H9 (cell line): ENCODE results near the gene KRT31. TPM values are rescaled to one million over a fixed set of nuclear protein-coding genes. Genes with fewer than 3 reads are reported as not detected.
"Not testable (repeated sequence)": the region's sequence is repeated elsewhere in the genome, so short reads cannot be mapped to it uniquely, and the experiment has no call there.

Experiments
- DNase-seq: peaks from one replicate; pipeline ENCODE4 v3.0.0-alpha.2; 2017
- H2AFZ ChIP-seq: one replicate; pipeline ENCODE4 v1.6.1; 2013; ENCODE audit warnings: mild to moderate bottlenecking, low read length, control low read depth, moderate library complexity
- H2AK5ac ChIP-seq: 2 replicates; pipeline ENCODE4 v1.6.1; 2013; ENCODE audit warnings: low read length, control low read depth, mixed read lengths; ENCODE audit not compliant: insufficient read length
- H2BK120ac ChIP-seq: one replicate; pipeline ENCODE4 v1.6.1; 2013; ENCODE audit warnings: low read depth, mild to moderate bottlenecking, low read length, control low read depth, inconsistent platforms; ENCODE audit not compliant: poor library complexity, severe bottlenecking
- H2BK12ac ChIP-seq: 2 replicates; pipeline ENCODE4 v1.6.1; 2013; ENCODE audit warnings: low read length, control low read depth, mixed read lengths, low read depth; ENCODE audit not compliant: insufficient read length
- H2BK15ac ChIP-seq: 2 replicates; pipeline ENCODE4 v1.6.1; 2013; ENCODE audit warnings: low read depth, low read length, control low read depth
- H2BK20ac ChIP-seq: one replicate; pipeline ENCODE4 v1.6.1; 2013; ENCODE audit warnings: low read depth, mild to moderate bottlenecking, low read length, control low read depth, inconsistent platforms; ENCODE audit not compliant: poor library complexity, severe bottlenecking
- H2BK5ac ChIP-seq: 2 replicates; pipeline ENCODE4 v1.6.1; 2013; ENCODE audit warnings: low read length, control low read depth, mixed read lengths; ENCODE audit not compliant: insufficient read length
- H3K14ac ChIP-seq: 2 replicates; pipeline ENCODE4 v1.6.1; 2013; ENCODE audit warnings: low read length, control low read depth; ENCODE audit not compliant: insufficient read depth
- H3K18ac ChIP-seq: 2 replicates; pipeline ENCODE4 v1.6.1; 2013; ENCODE audit warnings: low read depth, mild to moderate bottlenecking, mixed read lengths, low read length, control low read depth; ENCODE audit not compliant: insufficient read length
- H3K23ac ChIP-seq: 2 replicates; pipeline ENCODE4 v1.6.1; 2013; ENCODE audit warnings: low read length, control low read depth, mixed read lengths, low read depth; ENCODE audit not compliant: insufficient read length
- H3K23me2 ChIP-seq: 2 replicates; pipeline ENCODE4 v1.6.1; 2013; ENCODE audit warnings: low read depth, mild to moderate bottlenecking, mixed read lengths, low read length, control low read depth; ENCODE audit not compliant: insufficient read length, poor library complexity, severe bottlenecking
- H3K27ac ChIP-seq: 2 replicates; pipeline ENCODE4 v1.5.1; 2013; ENCODE audit warnings: low read length, control low read depth, mixed read lengths, low read depth; ENCODE audit not compliant: insufficient read length
- H3K27me3 ChIP-seq: 2 replicates; pipeline ENCODE4 v1.6.1; 2013; ENCODE audit warnings: low read length, control low read depth, inconsistent platforms; ENCODE audit not compliant: insufficient read depth
- H3K4ac ChIP-seq: 2 replicates; pipeline ENCODE4 v1.6.1; 2013; ENCODE audit warnings: low read depth, mild to moderate bottlenecking, control low read depth, inconsistent platforms, low read length, moderate library complexity
- H3K4me1 ChIP-seq: 2 replicates; pipeline ENCODE4 v1.6.1; 2013; ENCODE audit warnings: low read length, control low read depth, inconsistent platforms; ENCODE audit not compliant: insufficient read depth
- H3K4me2 ChIP-seq: 2 replicates; pipeline ENCODE4 v1.6.1; 2013; ENCODE audit warnings: low read length, control low read depth, mixed read lengths; ENCODE audit not compliant: insufficient read length, insufficient read depth
- H3K56ac ChIP-seq: 2 replicates; pipeline ENCODE4 v1.6.1; 2013; ENCODE audit warnings: low read depth, mild to moderate bottlenecking, mixed read lengths, low read length, control low read depth; ENCODE audit not compliant: insufficient read length
- H3K79me1 ChIP-seq: 2 replicates; pipeline ENCODE4 v1.6.1; 2013; ENCODE audit warnings: low read depth, mild to moderate bottlenecking, moderate library complexity, low read length, control low read depth, inconsistent platforms; ENCODE audit not compliant: insufficient read depth, poor library complexity, severe bottlenecking
- H3K79me2 ChIP-seq: 2 replicates; pipeline ENCODE4 v1.6.1; 2013; ENCODE audit warnings: low read length, control low read depth, inconsistent platforms; ENCODE audit not compliant: insufficient read depth
- H3K9ac ChIP-seq: 2 replicates; pipeline ENCODE4 v1.6.1; 2013; ENCODE audit warnings: low read length, control low read depth, mixed read lengths; ENCODE audit not compliant: insufficient read length; ENCODE audit errors: extremely low read depth
- H3K9me3 ChIP-seq: one replicate; pipeline ENCODE4 v1.6.1; 2013; ENCODE audit warnings: low read depth, low read length, inconsistent platforms; ENCODE audit not compliant: control insufficient read depth
- H3T11ph ChIP-seq: one replicate; pipeline ENCODE4 v1.6.1; 2013; ENCODE audit warnings: mild to moderate bottlenecking, low read length, control low read depth, inconsistent platforms
- H4K20me1 ChIP-seq: one replicate; pipeline ENCODE4 v1.6.1; 2013; ENCODE audit not compliant: control insufficient read depth, insufficient read length, insufficient read depth
- H4K5ac ChIP-seq: 2 replicates; pipeline ENCODE4 v1.6.1; 2013; ENCODE audit warnings: low read depth, mild to moderate bottlenecking, mixed read lengths, low read length, control low read depth; ENCODE audit not compliant: insufficient read length
- H4K8ac ChIP-seq: replicated peaks from 2 replicates; pipeline ENCODE4 v1.6.1; 2013; ENCODE audit warnings: low read length, control low read depth, mixed read lengths, low read depth; ENCODE audit not compliant: insufficient read length
- H4K91ac ChIP-seq: 2 replicates; pipeline ENCODE4 v1.6.1; 2013; ENCODE audit warnings: low read depth, mild to moderate bottlenecking, moderate library complexity, mixed read lengths, low read length, control low read depth; ENCODE audit not compliant: insufficient read length
- H3K27ac Mint-ChIP-seq, 3 experiments: 2 replicates in 2 of 3; 3 replicates in 1 of 3; pipeline ENCODE4 v1.8.0; 2020 to 2021; ENCODE audit warnings: mixed read lengths in 3 of 3, mild to moderate bottlenecking in 1 of 3, moderate library complexity in 1 of 3
- H3K27me3 Mint-ChIP-seq: 2 replicates; pipeline ENCODE4 v1.8.0; 2021; ENCODE audit warnings: low read depth, mild to moderate bottlenecking, moderate library complexity, mixed read lengths
- H3K36me3 Mint-ChIP-seq, 3 experiments: 2 replicates in 2 of 3; 3 replicates in 1 of 3; pipeline ENCODE4 v1.8.0; 2020 to 2021; ENCODE audit warnings: low read depth in 3 of 3, mixed read lengths in 3 of 3; ENCODE audit not compliant: insufficient read depth in 1 of 3
- H3K4me1 Mint-ChIP-seq, 2 experiments: 2 replicates each; pipeline ENCODE4 v1.8.0; 2020; ENCODE audit warnings: mixed read lengths in 2 of 2
- H3K4me3 Mint-ChIP-seq, 2 experiments: 2 replicates in 1 of 2; 3 replicates in 1 of 2; pipeline ENCODE4 v1.8.0; 2020 to 2021; ENCODE audit warnings: mild to moderate bottlenecking in 2 of 2, mixed read lengths in 2 of 2, moderate library complexity in 1 of 2
- H3K9me3 Mint-ChIP-seq, 2 experiments: 2 replicates in 1 of 2; 3 replicates in 1 of 2; pipeline ENCODE4 v1.8.0; 2020; ENCODE audit warnings: mild to moderate bottlenecking in 2 of 2, mixed read lengths in 2 of 2, moderate library complexity in 1 of 2
- WGBS: extraction: QIAGEN DNeasy Blood & Tissue Kit; methylation state at CpG from one replicate; pipeline ENCODE4 v1.1.7; 2013; ENCODE audit warnings: missing lambda C conversion rate, low lambda C conversion rate, mixed read lengths; ENCODE audit not compliant: insufficient read length; ENCODE audit errors: extremely low coverage; 5-methylcytosine and 5-hydroxymethylcytosine counted together
- total RNA-seq: library from RNA; stranded (reverse); gene quantifications from 2 replicates; pipeline ENCODE4 v1.2.1, GENCODE V29; 2021
- TF ChIP-seq, protein P1 (sequence below): fragments of 200-600 bp; sonication (generic); conservative IDR thresholded peaks from 3 replicates; pipeline ENCODE4 v1.8.0; 2021; ENCODE audit warnings: antibody characterized with exemption, mild to moderate bottlenecking

Gene KRT31
- total RNA-seq, 1 experiment from 2014 or later, result not detected

- WGBS, result no CpG with 5 or more reads among the region's 1 CpG
Observed at GRCh38 chr17:41382394-41382793, 15.0 kb downstream of the KRT31 start.

GRCh38 chr17:41381943-41382342 is 15.5 kb downstream of the KRT31 start, which contains the start of gene KRT34:
Gene KRT34, minus strand, starts transcription at chr17:41382306. Its CDS starts 60 bp downstream, at chr17:41382246.
- not testable (repeated sequence) for H3K4me1 Mint-ChIP-seq, H3K79me2 ChIP-seq, H2BK5ac ChIP-seq, H2BK15ac ChIP-seq, H3K27me3 Mint-ChIP-seq, H3K27ac Mint-ChIP-seq, H3K9me3 ChIP-seq, H3K14ac ChIP-seq, H3K27me3 ChIP-seq, H4K91ac ChIP-seq, H2BK20ac ChIP-seq, H3T11ph ChIP-seq, H2AK5ac ChIP-seq, H2AFZ ChIP-seq, H3K27ac ChIP-seq, H3K23me2 ChIP-seq, H3K23ac ChIP-seq, DNase-seq, H4K5ac ChIP-seq, H3K79me1 ChIP-seq, H3K4me3 Mint-ChIP-seq, H3K4ac ChIP-seq, H3K36me3 Mint-ChIP-seq, H2BK12ac ChIP-seq, H4K8ac ChIP-seq, H3K4me2 ChIP-seq, H3K4me1 ChIP-seq, H2BK120ac ChIP-seq, H3K56ac ChIP-seq, H3K9ac ChIP-seq, H4K20me1 ChIP-seq, H3K18ac ChIP-seq
- H3K9me3 Mint-ChIP-seq, result peaks cover 0 to 11% of the 10 kb centered on the region in 2 experiments; a peak in 3 of 5 replicates
- no CpG with 5 or more reads among the region's 13 CpGs for WGBS

More at GRCh38 chr17:41382394-41382793, 15.0 kb downstream of the KRT31 start:
- no peaks in the 10 kb centered on the region for H3K9me3 ChIP-seq
- H3K4me3 Mint-ChIP-seq, result no peak overlapping the region
- H2BK20ac ChIP-seq, result no peak overlapping the region
- H3K9ac ChIP-seq, result no peak overlapping the region
- H3K23ac ChIP-seq, result no peak overlapping the region
- H3K4me2 ChIP-seq, result no peak overlapping the region
- no peak overlapping the region for H3K56ac ChIP-seq
- H3K27ac Mint-ChIP-seq, result no peak overlapping the region
- H3K4me1 Mint-ChIP-seq, result peaks cover 0 to 8% of the 10 kb centered on the region in 2 experiments; a peak in 2 of 4 replicates
- H3K4me1 ChIP-seq, result peaks cover 5% of the 10 kb centered on the region; the same call in 1 of the 2 replicates
- no peak overlapping the region for H4K8ac ChIP-seq
- H3K27ac ChIP-seq, result no peak overlapping the region
- H3K27me3 ChIP-seq, result no peaks in the 10 kb centered on the region
- no peak overlapping the region for H2BK12ac ChIP-seq
- no peak overlapping the region for H3K4ac ChIP-seq
- no peaks in the 10 kb centered on the region for H3K79me1 ChIP-seq
- H3K27me3 Mint-ChIP-seq, result peaks cover 9% of the 10 kb centered on the region
- H4K5ac ChIP-seq, result no peak overlapping the region
- peaks cover 0 to 4% (median 0%) of the 10 kb centered on the region in 3 experiments; a peak in 1 of 7 replicates for H3K36me3 Mint-ChIP-seq
- TF ChIP-seq, protein P1, sequence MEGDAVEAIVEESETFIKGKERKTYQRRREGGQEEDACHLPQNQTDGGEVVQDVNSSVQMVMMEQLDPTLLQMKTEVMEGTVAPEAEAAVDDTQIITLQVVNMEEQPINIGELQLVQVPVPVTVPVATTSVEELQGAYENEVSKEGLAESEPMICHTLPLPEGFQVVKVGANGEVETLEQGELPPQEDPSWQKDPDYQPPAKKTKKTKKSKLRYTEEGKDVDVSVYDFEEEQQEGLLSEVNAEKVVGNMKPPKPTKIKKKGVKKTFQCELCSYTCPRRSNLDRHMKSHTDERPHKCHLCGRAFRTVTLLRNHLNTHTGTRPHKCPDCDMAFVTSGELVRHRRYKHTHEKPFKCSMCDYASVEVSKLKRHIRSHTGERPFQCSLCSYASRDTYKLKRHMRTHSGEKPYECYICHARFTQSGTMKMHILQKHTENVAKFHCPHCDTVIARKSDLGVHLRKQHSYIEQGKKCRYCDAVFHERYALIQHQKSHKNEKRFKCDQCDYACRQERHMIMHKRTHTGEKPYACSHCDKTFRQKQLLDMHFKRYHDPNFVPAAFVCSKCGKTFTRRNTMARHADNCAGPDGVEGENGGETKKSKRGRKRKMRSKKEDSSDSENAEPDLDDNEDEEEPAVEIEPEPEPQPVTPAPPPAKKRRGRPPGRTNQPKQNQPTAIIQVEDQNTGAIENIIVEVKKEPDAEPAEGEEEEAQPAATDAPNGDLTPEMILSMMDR, result no peak
- no peaks in the 10 kb centered on the region for H4K20me1 ChIP-seq
- no peak overlapping the region for H3K14ac ChIP-seq
- H4K91ac ChIP-seq, result no peak overlapping the region
- H3K23me2 ChIP-seq, result no peaks in the 10 kb centered on the region
- no peak overlapping the region for H3T11ph ChIP-seq
- H2BK120ac ChIP-seq, result no peak overlapping the region
- H2AFZ ChIP-seq, result no peak overlapping the region
- H3K9me3 Mint-ChIP-seq, result peaks cover 0 to 13% of the 10 kb centered on the region in 2 experiments; a peak in 3 of 5 replicates
- no peak for DNase-seq
- H2AK5ac ChIP-seq, result no peak overlapping the region
- no peaks in the 10 kb centered on the region for H3K79me2 ChIP-seq
- H3K18ac ChIP-seq, result no peak overlapping the region
- no peak overlapping the region for H2BK15ac ChIP-seq
- H2BK5ac ChIP-seq, result no peak overlapping the region
